ENCODE data around the gene SYT2. TPM values are rescaled to one million over a fixed set of nuclear protein-coding genes. Genes with fewer than 3 reads are reported as not detected.

The SYT2 gene
- total and polyA plus RNA-seq, 2 of the 13 experiments (the other 11 are each of a cell fraction or from before 2014, with no cell fraction given), result not detected

GRCh38 chr1:202589190-202589930, 120.9 kb downstream of the SYT2 start:
- H3K4me1 ChIP-seq (ENCODE audit: insufficient read depth, low read length), result peaks cover 29% of the 10 kb centered on the region
- no peak overlapping the region for H3K4me2 ChIP-seq (ENCODE audit: low read depth, low read length)
- no peak overlapping the region for H2AFZ ChIP-seq (ENCODE audit: low read length)
- no peaks in the 10 kb centered on the region for H3K27me3 ChIP-seq (ENCODE audit: control insufficient read depth in 1 of 2, insufficient read depth in 2 of 2, low read length in 2 of 2)
- FAIRE-seq (peak; percentile 43), DNase-seq (ENCODE audit: low spot score) (peak; percentile 88), ATAC-seq (peak; percentile 68)
- H3K9me3 ChIP-seq (ENCODE audit: low read length), result no peaks in the 10 kb centered on the region
- CTCF ChIA-PET (ENCODE audit: low intra/inter-chr PET ratio, low total read pairs), result no interaction called here
- in situ Hi-C loops (cut with HindIII; ENCODE audit: extremely low pct_ligation_motif_present, low pct_unique_long_range_greater_than_20kb) (no loop called here), intact Hi-C loops (cut with micrococcal nuclease; ENCODE audit: unreplicated experiment) (no loop called here)
- POLR2A ChIA-PET, result no interaction called here
- no peaks in the 10 kb centered on the region for H4K20me1 ChIP-seq (ENCODE audit: insufficient read depth, low read length)
- H3K4me3 ChIP-seq (replicated peaks in 1 of 3; ENCODE audit: insufficient read depth in 1 of 3, low read depth in 2 of 3, low read length in 3 of 3), result no peak overlapping the region
- H3K9ac ChIP-seq (ENCODE audit: insufficient read depth, low read depth, low read length), result peak overlapping the region; percentile 36; the same call in 1 of the 2 replicates
- no peaks in the 10 kb centered on the region for H3K79me2 ChIP-seq (ENCODE audit: insufficient read depth, low read length)
- H3K36me3 ChIP-seq (replicated peaks in 1 of 2; ENCODE audit: control insufficient read depth in 1 of 2, insufficient read depth in 2 of 2, low read length in 2 of 2), result no peaks in the 10 kb centered on the region; a peak in 1 of 5 replicates
- no TSS peak for BruUV-seq (replicated peaks)
- WGBS (ENCODE audit: low lambda C conversion rate), result 81% methylated on average over 5 of the region's 8 CpGs
- peak overlapping the region; percentile 47 for H3K27ac ChIP-seq (ENCODE audit: extremely low read length, insufficient read depth, low read length)
- TF ChIP-seq ZFP62 (CRISPR knock-in tag; IDR thresholded peaks at IDR 0.05) (no peak), ZNF318 (CRISPR knock-in tag; IDR thresholded peaks at IDR 0.05) (no peak), ZFP91 (CRISPR knock-in tag; IDR thresholded peaks at IDR 0.05; ENCODE audit: borderline replicate concordance) (no peak), ZNF569 (CRISPR knock-in tag; IDR thresholded peaks at IDR 0.05; ENCODE audit: borderline replicate concordance) (no peak), HNF4G (IDR thresholded peaks at IDR 0.05; ENCODE audit: borderline replicate concordance, low read depth, low read length) (no peak), HNF4G (CRISPR knock-in tag; IDR thresholded peaks at IDR 0.05; ENCODE audit: borderline replicate concordance, low read depth) (no peak), NFE2L1 (CRISPR knock-in tag; IDR thresholded peaks at IDR 0.05; ENCODE audit: borderline replicate concordance) (no peak), ZSCAN21 (CRISPR knock-in tag; IDR thresholded peaks at IDR 0.05; ENCODE audit: borderline replicate concordance) (no peak), ZNF260 (CRISPR knock-in tag; IDR thresholded peaks at IDR 0.05; ENCODE audit: borderline replicate concordance, low read depth) (no peak), ZNF484 (CRISPR knock-in tag; IDR thresholded peaks at IDR 0.05; ENCODE audit: borderline replicate concordance, low read depth) (no peak), ZNF205 (CRISPR knock-in tag; IDR thresholded peaks at IDR 0.05) (no peak), CBX5 (CRISPR knock-in tag; IDR thresholded peaks at IDR 0.05; ENCODE audit: borderline replicate concordance) (no peak), SNAPC2 (CRISPR knock-in tag; IDR thresholded peaks at IDR 0.05) (no peak), ZNF580 (CRISPR knock-in tag; IDR thresholded peaks at IDR 0.05; ENCODE audit: borderline replicate concordance, low read depth) (no peak)
